Measurements from ENCODE around the gene SINHCAF.

SINHCAF gene

GRCh38 chr12:31235868-31236395 lies 90.0 kb downstream of the SINHCAF start:
- Histone ChIP-seq H3K79me2 (ENCODE audit: low read length) (no peaks in the 10 kb centered on the region), H3K36me3 (replicated peaks; ENCODE audit: low read depth, low read length) (no peaks in the 10 kb centered on the region), H3K27me3 (ENCODE audit: low read depth, low read length) (peaks cover 56% of the 10 kb centered on the region), H4K20me1 (ENCODE audit: insufficient read depth, low read length) (no peaks in the 10 kb centered on the region), H3K4me2 (ENCODE audit: low read length) (no peak overlapping the region), H3K27ac (ENCODE audit: low read length) (no peak overlapping the region), H3K4me1 (ENCODE audit: low read length) (peaks cover 21% of the 10 kb centered on the region), H3K4me3 (ENCODE audit: low read length) (no peak overlapping the region), H2AFZ (ENCODE audit: low read depth, low read length) (no peak overlapping the region), H3K9ac (ENCODE audit: low read length) (no peak overlapping the region), H3K9me3 (ENCODE audit: insufficient read depth, low read length) (no peaks in the 10 kb centered on the region)
- TF ChIP-seq CTCF (IDR thresholded peaks at IDR 0.05; ENCODE audit: low read depth, low read length) (no peak), EZH2phosphoT487 (IDR thresholded peaks at IDR 0.05; ENCODE audit: low read depth) (no peak)

GRCh38 chr12:31234955-31235867 lies 90.7 kb downstream of the SINHCAF start:
- Histone ChIP-seq H4K20me1 (ENCODE audit: insufficient read depth, low read length) (no peaks in the 10 kb centered on the region), H3K9me3 (ENCODE audit: insufficient read depth, low read length) (no peaks in the 10 kb centered on the region), H3K27me3 (ENCODE audit: low read depth, low read length) (peaks cover 49% of the 10 kb centered on the region), H2AFZ (ENCODE audit: low read depth, low read length) (no peak overlapping the region), H3K9ac (ENCODE audit: low read length) (no peak overlapping the region), H3K36me3 (replicated peaks; ENCODE audit: low read depth, low read length) (no peaks in the 10 kb centered on the region), H3K4me2 (ENCODE audit: low read length) (no peak overlapping the region), H3K27ac (ENCODE audit: low read length) (no peak overlapping the region), H3K4me3 (ENCODE audit: low read length) (no peak overlapping the region), H3K4me1 (ENCODE audit: low read length) (peaks cover 21% of the 10 kb centered on the region), H3K79me2 (ENCODE audit: low read length) (no peaks in the 10 kb centered on the region)
- TF ChIP-seq EZH2phosphoT487 (IDR thresholded peaks at IDR 0.05; ENCODE audit: low read depth) (no peak), CTCF (IDR thresholded peaks at IDR 0.05; ENCODE audit: low read depth, low read length) (no peak)

GRCh38 chr12:31234053-31234840 lies 91.7 kb downstream of the SINHCAF start:
- peaks cover 21% of the 10 kb centered on the region for H3K4me1 ChIP-seq (ENCODE audit: low read length)
- H3K27ac ChIP-seq (ENCODE audit: low read length): no peak overlapping the region
- no peak overlapping the region for H3K9ac ChIP-seq (ENCODE audit: low read length)
- H4K20me1 ChIP-seq (ENCODE audit: insufficient read depth, low read length): no peaks in the 10 kb centered on the region
- H3K36me3 ChIP-seq (replicated peaks; ENCODE audit: low read depth, low read length): no peaks in the 10 kb centered on the region
- H2AFZ ChIP-seq (ENCODE audit: low read depth, low read length): no peak overlapping the region
- no peaks in the 10 kb centered on the region for H3K79me2 ChIP-seq (ENCODE audit: low read length)
- H3K4me2 ChIP-seq (ENCODE audit: low read length): no peak overlapping the region
- no peak overlapping the region for H3K4me3 ChIP-seq (ENCODE audit: low read length)
- peaks cover 49% of the 10 kb centered on the region for H3K27me3 ChIP-seq (ENCODE audit: low read depth, low read length)
- no peak for TF ChIP-seq CTCF (IDR thresholded peaks at IDR 0.05; ENCODE audit: low read depth, low read length)
- TF ChIP-seq EZH2phosphoT487 (IDR thresholded peaks at IDR 0.05; ENCODE audit: low read depth): no peak
- no peaks in the 10 kb centered on the region for H3K9me3 ChIP-seq (ENCODE audit: insufficient read depth, low read length)

Data from OCI-LY3 (cell line).